ENCODE measurements around the gene SPOCK3.

The SPOCK3 gene

GRCh38 chr4:167032871-167033270, 201.4 kb downstream of the SPOCK3 start:
- no peaks in the 10 kb centered on the region for H3K9me3 ChIP-seq (ENCODE audit: control insufficient read depth, low read depth, low read length)
- H3K27ac ChIP-seq (ENCODE audit: low read length), result no peak overlapping the region
- H3K4me1 ChIP-seq (ENCODE audit: control insufficient read depth, low read depth, low read length), result no peaks in the 10 kb centered on the region
- H3K9ac ChIP-seq (ENCODE audit: low read length), result no peak overlapping the region
- no peak overlapping the region for H3K4me3 ChIP-seq (ENCODE audit: low read length)
- no peaks in the 10 kb centered on the region for H3K27me3 ChIP-seq (ENCODE audit: control insufficient read depth, insufficient read depth, low read length)
- no peaks in the 10 kb centered on the region for H3K36me3 ChIP-seq (ENCODE audit: control insufficient read depth, low read depth, low read length)

- H3K27me3 ChIP-seq (ENCODE audit: control insufficient read depth, insufficient read depth, low read length), result no peaks in the 10 kb centered on the region
- H3K9ac ChIP-seq (ENCODE audit: low read length), result no peak overlapping the region
- no peaks in the 10 kb centered on the region for H3K36me3 ChIP-seq (ENCODE audit: control insufficient read depth, low read depth, low read length)
- no peak overlapping the region for H3K4me3 ChIP-seq (ENCODE audit: low read length)
- H3K4me1 ChIP-seq (ENCODE audit: control insufficient read depth, low read depth, low read length), result no peaks in the 10 kb centered on the region
- H3K27ac ChIP-seq (ENCODE audit: low read length), result no peak overlapping the region
- H3K9me3 ChIP-seq (ENCODE audit: control insufficient read depth, low read depth, low read length), result no peaks in the 10 kb centered on the region
Observed at GRCh38 chr4:167031534-167032156, 202.6 kb downstream of the SPOCK3 start.

GRCh38 chr4:167028976-167029375, 205.3 kb downstream of the SPOCK3 start:
- H3K27ac ChIP-seq (ENCODE audit: low read length), result no peak overlapping the region
- no peaks in the 10 kb centered on the region for H3K36me3 ChIP-seq (ENCODE audit: control insufficient read depth, low read depth, low read length)
- no peaks in the 10 kb centered on the region for H3K4me1 ChIP-seq (ENCODE audit: control insufficient read depth, low read depth, low read length)
- no peaks in the 10 kb centered on the region for H3K27me3 ChIP-seq (ENCODE audit: control insufficient read depth, insufficient read depth, low read length)
- H3K4me3 ChIP-seq (ENCODE audit: low read length), result no peak overlapping the region
- no peak overlapping the region for H3K9ac ChIP-seq (ENCODE audit: low read length)
- H3K9me3 ChIP-seq (ENCODE audit: control insufficient read depth, low read depth, low read length), result no peaks in the 10 kb centered on the region

GRCh38 chr4:167025670-167026069, 208.6 kb downstream of the SPOCK3 start:
- H3K36me3 ChIP-seq (ENCODE audit: control insufficient read depth, low read depth, low read length), result no peaks in the 10 kb centered on the region
- no peaks in the 10 kb centered on the region for H3K9me3 ChIP-seq (ENCODE audit: control insufficient read depth, low read depth, low read length)
- H3K4me1 ChIP-seq (ENCODE audit: control insufficient read depth, low read depth, low read length), result no peaks in the 10 kb centered on the region
- no peaks in the 10 kb centered on the region for H3K27me3 ChIP-seq (ENCODE audit: control insufficient read depth, insufficient read depth, low read length)
- H3K4me3 ChIP-seq (ENCODE audit: low read length), result no peak overlapping the region
- no peak overlapping the region for H3K27ac ChIP-seq (ENCODE audit: low read length)
- H3K9ac ChIP-seq (ENCODE audit: low read length), result no peak overlapping the region

GRCh38 chr4:167023364-167023925, 210.8 kb downstream of the SPOCK3 start:
- no peaks in the 10 kb centered on the region for H3K9me3 ChIP-seq (ENCODE audit: control insufficient read depth, low read depth, low read length)
- no peaks in the 10 kb centered on the region for H3K27me3 ChIP-seq (ENCODE audit: control insufficient read depth, insufficient read depth, low read length)
- no peak overlapping the region for H3K9ac ChIP-seq (ENCODE audit: low read length)
- no peaks in the 10 kb centered on the region for H3K36me3 ChIP-seq (ENCODE audit: control insufficient read depth, low read depth, low read length)
- H3K27ac ChIP-seq (ENCODE audit: low read length), result no peak overlapping the region
- no peak overlapping the region for H3K4me3 ChIP-seq (ENCODE audit: low read length)
- no peaks in the 10 kb centered on the region for H3K4me1 ChIP-seq (ENCODE audit: control insufficient read depth, low read depth, low read length)

- Histone ChIP-seq H3K36me3 (ENCODE audit: control insufficient read depth, low read depth, low read length) (no peaks in the 10 kb centered on the region), H3K4me3 (ENCODE audit: low read length) (no peak overlapping the region), H3K27me3 (ENCODE audit: control insufficient read depth, insufficient read depth, low read length) (no peaks in the 10 kb centered on the region), H3K27ac (ENCODE audit: low read length) (no peak overlapping the region), H3K4me1 (ENCODE audit: control insufficient read depth, low read depth, low read length) (no peaks in the 10 kb centered on the region), H3K9ac (ENCODE audit: low read length) (no peak overlapping the region), H3K9me3 (ENCODE audit: control insufficient read depth, low read depth, low read length) (no peaks in the 10 kb centered on the region)
Observed at GRCh38 chr4:167021545-167022155, 212.6 kb downstream of the SPOCK3 start.

- H3K36me3 ChIP-seq (ENCODE audit: control insufficient read depth, low read depth, low read length), result no peaks in the 10 kb centered on the region
- no peaks in the 10 kb centered on the region for H3K4me1 ChIP-seq (ENCODE audit: control insufficient read depth, low read depth, low read length)
- no peak overlapping the region for H3K27ac ChIP-seq (ENCODE audit: low read length)
- no peak overlapping the region for H3K4me3 ChIP-seq (ENCODE audit: low read length)
- H3K9me3 ChIP-seq (ENCODE audit: control insufficient read depth, low read depth, low read length), result no peaks in the 10 kb centered on the region
- H3K27me3 ChIP-seq (ENCODE audit: control insufficient read depth, insufficient read depth, low read length), result no peaks in the 10 kb centered on the region
- no peak overlapping the region for H3K9ac ChIP-seq (ENCODE audit: low read length)
Observed at GRCh38 chr4:167020410-167020809, 213.9 kb downstream of the SPOCK3 start.

- Histone ChIP-seq H3K36me3 (ENCODE audit: control insufficient read depth, low read depth, low read length) (no peaks in the 10 kb centered on the region), H3K27me3 (ENCODE audit: control insufficient read depth, insufficient read depth, low read length) (no peaks in the 10 kb centered on the region), H3K4me3 (ENCODE audit: low read length) (no peak overlapping the region), H3K27ac (ENCODE audit: low read length) (no peak overlapping the region), H3K4me1 (ENCODE audit: control insufficient read depth, low read depth, low read length) (no peaks in the 10 kb centered on the region), H3K9ac (ENCODE audit: low read length) (no peak overlapping the region), H3K9me3 (ENCODE audit: control insufficient read depth, low read depth, low read length) (no peaks in the 10 kb centered on the region)
Observed at GRCh38 chr4:167014944-167015343, 219.3 kb downstream of the SPOCK3 start.

- Histone ChIP-seq H3K4me3 (ENCODE audit: low read length) (no peak overlapping the region), H3K27me3 (ENCODE audit: control insufficient read depth, insufficient read depth, low read length) (no peaks in the 10 kb centered on the region), H3K27ac (ENCODE audit: low read length) (no peak overlapping the region), H3K9ac (ENCODE audit: low read length) (no peak overlapping the region), H3K9me3 (ENCODE audit: control insufficient read depth, low read depth, low read length) (no peaks in the 10 kb centered on the region), H3K36me3 (ENCODE audit: control insufficient read depth, low read depth, low read length) (no peaks in the 10 kb centered on the region), H3K4me1 (ENCODE audit: control insufficient read depth, low read depth, low read length) (no peaks in the 10 kb centered on the region)
Observed at GRCh38 chr4:167003326-167003725, 231.0 kb downstream of the SPOCK3 start.

- H3K4me1 ChIP-seq (ENCODE audit: control insufficient read depth, low read depth, low read length), result no peaks in the 10 kb centered on the region
- no peaks in the 10 kb centered on the region for H3K9me3 ChIP-seq (ENCODE audit: control insufficient read depth, low read depth, low read length)
- H3K27ac ChIP-seq (ENCODE audit: low read length), result no peak overlapping the region
- H3K36me3 ChIP-seq (ENCODE audit: control insufficient read depth, low read depth, low read length), result no peaks in the 10 kb centered on the region
- H3K9ac ChIP-seq (ENCODE audit: low read length), result no peak overlapping the region
- no peaks in the 10 kb centered on the region for H3K27me3 ChIP-seq (ENCODE audit: control insufficient read depth, insufficient read depth, low read length)
- no peak overlapping the region for H3K4me3 ChIP-seq (ENCODE audit: low read length)
Observed at GRCh38 chr4:167000141-167000852, 234.0 kb downstream of the SPOCK3 start.

GRCh38 chr4:166996216-166996615, 238.1 kb downstream of the SPOCK3 start:
- Histone ChIP-seq H3K27me3 (ENCODE audit: control insufficient read depth, insufficient read depth, low read length) (no peaks in the 10 kb centered on the region), H3K4me1 (ENCODE audit: control insufficient read depth, low read depth, low read length) (no peaks in the 10 kb centered on the region), H3K9me3 (ENCODE audit: control insufficient read depth, low read depth, low read length) (no peaks in the 10 kb centered on the region), H3K36me3 (ENCODE audit: control insufficient read depth, low read depth, low read length) (no peaks in the 10 kb centered on the region), H3K4me3 (ENCODE audit: low read length) (no peak overlapping the region), H3K9ac (ENCODE audit: low read length) (no peak overlapping the region), H3K27ac (ENCODE audit: low read length) (no peak overlapping the region)

All from iPS-18a (cell line).